ENCODE data around the gene PLGRKT.

GRCh38 chr9:5395428-5395827 is 42.3 kb downstream of the PLGRKT start:
- no peak for TF ChIP-seq CTCF (IDR thresholded peaks at IDR 0.05; ENCODE audit: low read depth, low read length)
- TF ChIP-seq POLR2A (IDR thresholded peaks at IDR 0.05; ENCODE audit: extremely low read depth, insufficient read length), result no peak
